ENCODE measurements around the gene PTTG1IP. TPM values are rescaled to one million over a fixed set of nuclear protein-coding genes. Genes with fewer than 3 reads are reported as not detected.

PTTG1IP gene
- total and polyA plus RNA-seq, 2 of the 4 experiments (the other 2 are of a cell fraction): 167 to 194 TPM

GRCh38 chr21:44805226-44805625, 68.3 kb downstream of the PTTG1IP start:
- no TSS peak for BruUV-seq (replicated peaks)
- WGBS, 2 experiments (ENCODE audit: extremely low coverage in 2 of 2, insufficient read length in 1 of 2): no CpG with 5 or more reads among the region's 4 CpGs
- intact Hi-C loops (cut with micrococcal nuclease) (loop anchor here (10.0 kb wide), 1 partner anchor 330 kb away; no protein-coding TSS in a partner anchor), dilution Hi-C loops (cut with HindIII; ENCODE audit: low sequenced_read_pairs, unreplicated experiment) (no loop called here), in situ Hi-C loops (cut with MboI; ENCODE audit: low sequenced_read_pairs) (loop anchor here (25.0 kb wide), 1 partner anchor 307 kb away; no protein-coding TSS in a partner anchor)
- H2AFZ ChIP-seq (replicated peaks; ENCODE audit: low read length, poor library complexity): no peak overlapping the region
- H3K9ac ChIP-seq (ENCODE audit: low read depth, low read length): no peak overlapping the region
- H2AK9ac ChIP-seq (replicated peaks; ENCODE audit: low read depth, low read length, poor library complexity): no peak overlapping the region
- no peak overlapping the region for H2BK15ac ChIP-seq (ENCODE audit: low read depth, low read length)
- H2BK5ac ChIP-seq (ENCODE audit: low read depth, low read length, poor library complexity, severe bottlenecking): no peak overlapping the region
- no peak overlapping the region for H4K91ac ChIP-seq (ENCODE audit: insufficient read depth, low read depth, low read length)
- H3K4ac ChIP-seq (ENCODE audit: low read depth, low read length): no peak overlapping the region
- TF ChIP-seq ELK1 (IDR thresholded peaks at IDR 0.05; ENCODE audit: borderline replicate concordance, low read depth, low read length): no peak
- no peak for TF ChIP-seq USF2 (IDR thresholded peaks at IDR 0.05; ENCODE audit: low read depth, low read length)
- no peak for TF ChIP-seq CEBPB (IDR thresholded peaks at IDR 0.05; ENCODE audit: low read depth, low read length)
- TF ChIP-seq NFE2L2 (IDR thresholded peaks at IDR 0.05; ENCODE audit: low read depth, low read length): no peak
- no peak for TF ChIP-seq MXI1 (IDR thresholded peaks at IDR 0.05; ENCODE audit: borderline replicate concordance, low read depth, low read length)
- TF ChIP-seq RCOR1 (IDR thresholded peaks at IDR 0.05; ENCODE audit: insufficient replicate concordance, low read length): no peak
- TF ChIP-seq CTCF (conservative IDR thresholded peaks at IDR 0.05; ENCODE audit: low read depth, low read length): no peak
- TF ChIP-seq FOS (IDR thresholded peaks at IDR 0.05; ENCODE audit: low read depth, low read length): no peak
- no peak for TF ChIP-seq MAZ (IDR thresholded peaks at IDR 0.05; ENCODE audit: borderline replicate concordance, low read depth, low read length)
- TF ChIP-seq POLR2A (IDR thresholded peaks at IDR 0.05; ENCODE audit: low read depth, low read length): no peak
- TF ChIP-seq BHLHE40 (IDR thresholded peaks at IDR 0.05; ENCODE audit: low read depth, low read length): no peak
- no peak for TF ChIP-seq RFX5 (IDR thresholded peaks at IDR 0.05; ENCODE audit: low read depth, low read length)
- no peak for TF ChIP-seq SMC3 (IDR thresholded peaks at IDR 0.05; ENCODE audit: low read depth, low read length)
- TF ChIP-seq MAFK (IDR thresholded peaks at IDR 0.05; ENCODE audit: low read depth, low read length): no peak
- no peak for TF ChIP-seq CHD1 (IDR thresholded peaks at IDR 0.05; ENCODE audit: low read depth, low read length)
- no peak overlapping the region for H4K5ac ChIP-seq (ENCODE audit: low read depth, low read length)
- no peak overlapping the region for H2AK5ac ChIP-seq (ENCODE audit: low read depth, low read length)
- H3K9me1 ChIP-seq (ENCODE audit: insufficient read depth, low read length): peaks cover 3% of the 10 kb centered on the region; the same call in 1 of the 2 replicates
- H4K8ac ChIP-seq (ENCODE audit: low read depth in 2 of 2, low read length in 2 of 2): no peak overlapping the region
- H3K27ac ChIP-seq (ENCODE audit: insufficient read depth, low read length): no peak overlapping the region
- no peak overlapping the region for H3K4me2 ChIP-seq (ENCODE audit: low read depth, low read length)
- peaks cover 32 to 78% of the 10 kb centered on the region in 2 experiments for H3K79me1 ChIP-seq (ENCODE audit: low read depth in 1 of 2, low read length in 2 of 2)
- H3K4me1 ChIP-seq (ENCODE audit: control insufficient read depth, insufficient read depth, low read length): peaks cover 2% of the 10 kb centered on the region; the same call in 1 of the 2 replicates
- H3K9me3 ChIP-seq (ENCODE audit: control insufficient read depth, insufficient read depth, low read length): no peaks in the 10 kb centered on the region
- no peak overlapping the region for H2BK120ac ChIP-seq (ENCODE audit: low read depth, low read length)
- no peak overlapping the region for H3K23ac ChIP-seq (ENCODE audit: low read depth, low read length)
- ATAC-seq (ENCODE audit: low read depth) (no peak), DNase-seq (no peak)
- H3K14ac ChIP-seq (replicated peaks; ENCODE audit: low read depth, low read length): no peak overlapping the region
- H3K27me3 ChIP-seq (ENCODE audit: control insufficient read depth, insufficient read depth, low read length): no peaks in the 10 kb centered on the region
- ChIA-PET CTCF (no interaction called here), POLR2A (ENCODE audit: unreplicated experiment) (no interaction called here)
- H2BK20ac ChIP-seq (ENCODE audit: low read depth, low read length): no peak overlapping the region
- H3K4me3 ChIP-seq (ENCODE audit: insufficient read depth, low read depth, low read length): no peak overlapping the region
- peaks cover 43% of the 10 kb centered on the region for H3K36me3 ChIP-seq (ENCODE audit: control insufficient read depth, insufficient read depth, low read length)
- no peak overlapping the region for H3K56ac ChIP-seq (ENCODE audit: extremely low read depth, insufficient read depth, low read length)
- H4K20me1 ChIP-seq (ENCODE audit: insufficient read depth, low read length): peaks cover 21% of the 10 kb centered on the region
- no peak overlapping the region for H3K18ac ChIP-seq (ENCODE audit: low read depth, low read length)

Measured in IMR-90 (cell line).